GM21447 (cell line): ENCODE results near the gene CTAG1B.
"Not testable (repeated sequence)": the region's sequence is repeated elsewhere in the genome, so short reads cannot be mapped to it uniquely, and the experiment has no call there.

ENCODE experiments used
- ATAC-seq: cut with Tn5 transposase; IDR thresholded peaks from one replicate; pipeline ENCODE4 v1.9.1; 2021; ENCODE audit not compliant: unreplicated experiment

CTAG1B gene

GRCh38 chrX:154590415-154590814 lies 28.7 kb downstream of the CTAG1B start:
- ATAC-seq, result not testable (repeated sequence)

- ATAC-seq, result not testable (repeated sequence)
Observed at GRCh38 chrX:154584585-154585183, 34.4 kb downstream of the CTAG1B start, which contains the start of gene CTAG1A. Gene CTAG1A (plus strand): TSS chrX:154585133. CDS start chrX:154585207, 74 bp downstream.

GRCh38 chrX:154582994-154583393 lies 36.1 kb downstream of the CTAG1B start:
- ATAC-seq, result not testable (repeated sequence)

GRCh38 chrX:154575076-154575475 lies 44.0 kb downstream of the CTAG1B start:
- not testable (repeated sequence) for ATAC-seq

- not testable (repeated sequence) for ATAC-seq
Observed at GRCh38 chrX:154573061-154573460, 46.0 kb downstream of the CTAG1B start.

GRCh38 chrX:154570361-154570760 lies 48.7 kb downstream of the CTAG1B start:
- not testable (repeated sequence) for ATAC-seq
